HEK293 (cell line): ENCODE measurements around the gene ARHGAP4.
A peak's percentile ranks its signal among the peaks of the same experiment; 100 is the strongest.

ENCODE experiments used
- BCL6B ChIP-seq: fragments of 450-650 bp; formaldehyde crosslinking; IDR thresholded peaks from 2 replicates; pipeline ENCODE4 v1.5.1; 2017; ENCODE audit warnings: missing biosample characterization, missing genetic modification characterization
- KLF10 ChIP-seq: fragments of 450-650 bp; IDR thresholded peaks from 2 replicates; pipeline ENCODE4 v1.5.1; 2018; ENCODE audit warnings: missing biosample characterization, mild to moderate bottlenecking, missing genetic modification characterization
- MYNN ChIP-seq: fragments of 450-650 bp; formaldehyde crosslinking; IDR thresholded peaks from 2 replicates; pipeline ENCODE4 v1.5.1; 2016; ENCODE audit warnings: missing biosample characterization, missing genetic modification characterization, borderline replicate concordance
- PRDM1 ChIP-seq: fragments of 450-650 bp; formaldehyde crosslinking; IDR thresholded peaks from 2 replicates; pipeline ENCODE4; 2016; ENCODE audit warnings: missing biosample characterization, missing genetic modification characterization
- SCRT1 ChIP-seq: fragments of 450-650 bp; formaldehyde crosslinking; IDR thresholded peaks from 2 replicates; pipeline ENCODE4 v1.5.1; 2016; ENCODE audit warnings: missing biosample characterization, missing genetic modification characterization, borderline replicate concordance
- ZBTB8A ChIP-seq: fragments of 450-650 bp; formaldehyde crosslinking; IDR thresholded peaks from 2 replicates; pipeline ENCODE4 v1.5.1; 2016; ENCODE audit warnings: missing biosample characterization, missing genetic modification characterization
- ZEB2 ChIP-seq: fragments of 450-650 bp; formaldehyde crosslinking; IDR thresholded peaks from 2 replicates; pipeline ENCODE4 v1.5.1; 2016; ENCODE audit warnings: missing biosample characterization, missing genetic modification characterization
- ZFP37 ChIP-seq: fragments of 450-650 bp; formaldehyde crosslinking; IDR thresholded peaks from 2 replicates; pipeline ENCODE4 v1.5.1; 2016; ENCODE audit warnings: missing biosample characterization, missing genetic modification characterization
- ZNF398 ChIP-seq: fragments of 450-650 bp; formaldehyde crosslinking; IDR thresholded peaks from 2 replicates; pipeline ENCODE4 v1.5.1; 2017; ENCODE audit warnings: missing biosample characterization, missing genetic modification characterization
- ZNF416 ChIP-seq: fragments of 450-650 bp; formaldehyde crosslinking; IDR thresholded peaks from 2 replicates; pipeline ENCODE4 v1.5.1; 2016; ENCODE audit warnings: missing biosample characterization, missing genetic modification characterization
- ZNF449 ChIP-seq: fragments of 450-650 bp; formaldehyde crosslinking; IDR thresholded peaks from 2 replicates; pipeline ENCODE4 v1.5.1; 2017; ENCODE audit warnings: missing biosample characterization, mild to moderate bottlenecking, missing genetic modification characterization, moderate library complexity
- ZNF561 ChIP-seq: fragments of 450-650 bp; IDR thresholded peaks from 2 replicates; pipeline ENCODE4 v1.5.1; 2018; ENCODE audit warnings: missing biosample characterization, missing genetic modification characterization, borderline replicate concordance
- ZNF621 ChIP-seq: fragments of 450-650 bp; formaldehyde crosslinking; IDR thresholded peaks from 2 replicates; pipeline ENCODE4 v1.5.1; 2017; ENCODE audit warnings: missing biosample characterization, missing genetic modification characterization
- ZNF629 ChIP-seq: fragments of 450-650 bp; formaldehyde crosslinking; IDR thresholded peaks from 2 replicates; pipeline ENCODE4 v1.5.1; 2017; ENCODE audit warnings: missing biosample characterization, missing genetic modification characterization
- ZNF670 ChIP-seq: fragments of 450-650 bp; formaldehyde crosslinking; IDR thresholded peaks from 2 replicates; pipeline ENCODE4 v1.5.1; 2016; ENCODE audit warnings: missing biosample characterization, missing genetic modification characterization, low read depth
- ZNF707 ChIP-seq: fragments of 450-650 bp; formaldehyde crosslinking; IDR thresholded peaks from 2 replicates; pipeline ENCODE4 v1.5.1; 2016; ENCODE audit warnings: missing biosample characterization, missing genetic modification characterization
- ZNF777 ChIP-seq: fragments of 450-650 bp; formaldehyde crosslinking; IDR thresholded peaks from 2 replicates; pipeline ENCODE4 v1.5.1; 2017; ENCODE audit warnings: missing biosample characterization, missing genetic modification characterization, borderline replicate concordance
- ZNF792 ChIP-seq: fragments of 450-650 bp; formaldehyde crosslinking; IDR thresholded peaks from 2 replicates; pipeline ENCODE4 v1.5.1; 2016; ENCODE audit warnings: missing biosample characterization, missing genetic modification characterization
- ZNF830 ChIP-seq: fragments of 450-650 bp; IDR thresholded peaks from 2 replicates; pipeline ENCODE4 v1.5.0; 2018; ENCODE audit warnings: missing biosample characterization, missing genetic modification characterization, low read depth, mild to moderate bottlenecking, moderate library complexity
- ZSCAN30 ChIP-seq: fragments of 450-650 bp; IDR thresholded peaks from 2 replicates; pipeline ENCODE4 v1.5.1; 2018; ENCODE audit warnings: missing biosample characterization, mild to moderate bottlenecking, missing genetic modification characterization, moderate library complexity
- TF ChIP-seq, protein P1 (sequence below): fragments of 450-650 bp; formaldehyde crosslinking; conservative IDR thresholded peaks from 2 replicates; pipeline ENCODE4 v1.5.1; 2016; ENCODE audit warnings: low read depth, missing biosample characterization, missing genetic modification characterization
- TF ChIP-seq, protein P2 (sequence below): fragments of 450-650 bp; formaldehyde crosslinking; IDR thresholded peaks from 2 replicates; pipeline ENCODE4 v1.5.1; 2017; ENCODE audit warnings: missing biosample characterization, missing genetic modification characterization
- TF ChIP-seq, protein P3 (sequence below): fragments of 450-650 bp; formaldehyde crosslinking; IDR thresholded peaks from 2 replicates; pipeline ENCODE4 v1.5.1; 2016; ENCODE audit warnings: missing biosample characterization, missing genetic modification characterization
- TF ChIP-seq, protein P4 (sequence below): fragments of 450-650 bp; IDR thresholded peaks from 2 replicates; pipeline ENCODE4 v1.5.1; 2018; ENCODE audit warnings: missing biosample characterization, missing genetic modification characterization

The ARHGAP4 gene

GRCh38 chrX:153937056-153937455 lies 11.0 kb upstream of the ARHGAP4 start (continued):
- TF ChIP-seq BCL6B (tag by site-specific recombination) (no peak), ZNF561 (tag by site-specific recombination) (no peak), ZNF621 (tag by site-specific recombination) (no peak), ZNF670 (tag by site-specific recombination) (no peak), KLF10 (tag by site-specific recombination) (no peak), ZNF416 (tag by site-specific recombination) (no peak), ZNF792 (tag by site-specific recombination) (no peak), ZNF398 (tag by site-specific recombination) (no peak), ZFP37 (tag by site-specific recombination) (peak; percentile 75; the same call in 1 of the 2 replicates), ZNF629 (peak; percentile 75), ZNF777 (tag by site-specific recombination) (no peak), ZNF707 (tag by site-specific recombination) (no peak), ZSCAN30 (tag by site-specific recombination) (no peak), PRDM1 (tag by site-specific recombination) (no peak), SCRT1 (no peak), ZNF449 (tag by site-specific recombination) (no peak; the same call in 1 of the 2 replicates), ZNF830 (tag by site-specific recombination) (no peak), ZBTB8A (tag by site-specific recombination) (peak; percentile 89), ZEB2 (tag by site-specific recombination) (no peak), MYNN (tag by site-specific recombination) (peak; percentile 68; the same call in 1 of the 2 replicates)
- TF ChIP-seq, protein P1, sequence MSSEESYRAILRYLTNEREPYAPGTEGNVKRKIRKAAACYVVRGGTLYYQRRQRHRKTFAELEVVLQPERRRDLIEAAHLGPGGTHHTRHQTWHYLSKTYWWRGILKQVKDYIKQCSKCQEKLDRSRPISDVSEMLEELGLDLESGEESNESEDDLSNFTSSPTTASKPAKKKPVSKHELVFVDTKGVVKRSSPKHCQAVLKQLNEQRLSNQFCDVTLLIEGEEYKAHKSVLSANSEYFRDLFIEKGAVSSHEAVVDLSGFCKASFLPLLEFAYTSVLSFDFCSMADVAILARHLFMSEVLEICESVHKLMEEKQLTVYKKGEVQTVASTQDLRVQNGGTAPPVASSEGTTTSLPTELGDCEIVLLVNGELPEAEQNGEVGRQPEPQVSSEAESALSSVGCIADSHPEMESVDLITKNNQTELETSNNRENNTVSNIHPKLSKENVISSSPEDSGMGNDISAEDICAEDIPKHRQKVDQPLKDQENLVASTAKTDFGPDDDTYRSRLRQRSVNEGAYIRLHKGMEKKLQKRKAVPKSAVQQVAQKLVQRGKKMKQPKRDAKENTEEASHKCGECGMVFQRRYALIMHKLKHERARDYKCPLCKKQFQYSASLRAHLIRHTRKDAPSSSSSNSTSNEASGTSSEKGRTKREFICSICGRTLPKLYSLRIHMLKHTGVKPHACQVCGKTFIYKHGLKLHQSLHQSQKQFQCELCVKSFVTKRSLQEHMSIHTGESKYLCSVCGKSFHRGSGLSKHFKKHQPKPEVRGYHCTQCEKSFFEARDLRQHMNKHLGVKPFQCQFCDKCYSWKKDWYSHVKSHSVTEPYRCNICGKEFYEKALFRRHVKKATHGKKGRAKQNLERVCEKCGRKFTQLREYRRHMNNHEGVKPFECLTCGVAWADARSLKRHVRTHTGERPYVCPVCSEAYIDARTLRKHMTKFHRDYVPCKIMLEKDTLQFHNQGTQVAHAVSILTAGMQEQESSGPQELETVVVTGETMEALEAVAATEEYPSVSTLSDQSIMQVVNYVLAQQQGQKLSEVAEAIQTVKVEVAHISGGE, result peak; percentile 87
- TF ChIP-seq, protein P2, sequence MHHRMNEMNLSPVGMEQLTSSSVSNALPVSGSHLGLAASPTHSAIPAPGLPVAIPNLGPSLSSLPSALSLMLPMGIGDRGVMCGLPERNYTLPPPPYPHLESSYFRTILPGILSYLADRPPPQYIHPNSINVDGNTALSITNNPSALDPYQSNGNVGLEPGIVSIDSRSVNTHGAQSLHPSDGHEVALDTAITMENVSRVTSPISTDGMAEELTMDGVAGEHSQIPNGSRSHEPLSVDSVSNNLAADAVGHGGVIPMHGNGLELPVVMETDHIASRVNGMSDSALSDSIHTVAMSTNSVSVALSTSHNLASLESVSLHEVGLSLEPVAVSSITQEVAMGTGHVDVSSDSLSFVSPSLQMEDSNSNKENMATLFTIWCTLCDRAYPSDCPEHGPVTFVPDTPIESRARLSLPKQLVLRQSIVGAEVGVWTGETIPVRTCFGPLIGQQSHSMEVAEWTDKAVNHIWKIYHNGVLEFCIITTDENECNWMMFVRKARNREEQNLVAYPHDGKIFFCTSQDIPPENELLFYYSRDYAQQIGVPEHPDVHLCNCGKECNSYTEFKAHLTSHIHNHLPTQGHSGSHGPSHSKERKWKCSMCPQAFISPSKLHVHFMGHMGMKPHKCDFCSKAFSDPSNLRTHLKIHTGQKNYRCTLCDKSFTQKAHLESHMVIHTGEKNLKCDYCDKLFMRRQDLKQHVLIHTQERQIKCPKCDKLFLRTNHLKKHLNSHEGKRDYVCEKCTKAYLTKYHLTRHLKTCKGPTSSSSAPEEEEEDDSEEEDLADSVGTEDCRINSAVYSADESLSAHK, result 0 out of 2 replicates have a peak, but pooled peaks have one; percentile 23
- TF ChIP-seq, protein P3, sequence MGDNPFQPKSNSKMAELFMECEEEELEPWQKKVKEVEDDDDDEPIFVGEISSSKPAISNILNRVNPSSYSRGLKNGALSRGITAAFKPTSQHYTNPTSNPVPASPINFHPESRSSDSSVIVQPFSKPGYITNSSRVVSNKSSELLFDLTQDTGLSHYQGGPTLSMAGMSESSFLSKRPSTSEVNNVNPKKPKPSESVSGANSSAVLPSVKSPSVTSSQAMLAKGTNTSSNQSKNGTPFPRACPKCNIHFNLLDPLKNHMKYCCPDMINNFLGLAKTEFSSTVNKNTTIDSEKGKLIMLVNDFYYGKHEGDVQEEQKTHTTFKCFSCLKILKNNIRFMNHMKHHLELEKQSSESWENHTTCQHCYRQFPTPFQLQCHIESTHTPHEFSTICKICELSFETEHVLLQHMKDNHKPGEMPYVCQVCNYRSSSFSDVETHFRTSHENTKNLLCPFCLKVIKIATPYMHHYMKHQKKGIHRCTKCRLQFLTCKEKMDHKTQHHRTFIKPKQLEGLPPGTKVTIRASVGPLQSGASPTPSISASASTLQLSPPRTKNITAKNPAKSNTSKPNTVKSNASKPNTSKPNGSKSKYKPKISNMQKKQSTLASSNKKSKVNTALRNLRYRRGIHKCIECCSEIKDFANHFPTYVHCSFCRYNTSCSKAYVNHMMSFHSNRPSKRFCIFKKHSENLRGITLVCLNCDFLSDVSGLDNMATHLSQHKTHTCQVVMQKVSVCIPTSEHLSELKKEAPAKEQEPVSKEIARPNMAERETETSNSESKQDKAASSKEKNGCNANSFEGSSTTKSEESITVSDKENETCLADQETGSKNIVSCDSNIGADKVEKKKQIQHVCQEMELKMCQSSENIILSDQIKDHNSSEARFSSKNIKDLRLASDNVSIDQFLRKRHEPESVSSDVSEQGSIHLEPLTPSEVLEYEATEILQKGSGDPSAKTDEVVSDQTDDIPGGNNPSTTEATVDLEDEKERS, result no peak
- TF ChIP-seq, protein P4, sequence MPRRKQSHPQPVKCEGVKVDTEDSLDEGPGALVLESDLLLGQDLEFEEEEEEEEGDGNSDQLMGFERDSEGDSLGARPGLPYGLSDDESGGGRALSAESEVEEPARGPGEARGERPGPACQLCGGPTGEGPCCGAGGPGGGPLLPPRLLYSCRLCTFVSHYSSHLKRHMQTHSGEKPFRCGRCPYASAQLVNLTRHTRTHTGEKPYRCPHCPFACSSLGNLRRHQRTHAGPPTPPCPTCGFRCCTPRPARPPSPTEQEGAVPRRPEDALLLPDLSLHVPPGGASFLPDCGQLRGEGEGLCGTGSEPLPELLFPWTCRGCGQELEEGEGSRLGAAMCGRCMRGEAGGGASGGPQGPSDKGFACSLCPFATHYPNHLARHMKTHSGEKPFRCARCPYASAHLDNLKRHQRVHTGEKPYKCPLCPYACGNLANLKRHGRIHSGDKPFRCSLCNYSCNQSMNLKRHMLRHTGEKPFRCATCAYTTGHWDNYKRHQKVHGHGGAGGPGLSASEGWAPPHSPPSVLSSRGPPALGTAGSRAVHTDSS, result no peak
